GM10266 (cell line): ENCODE data around the gene SCAMP2.

ENCODE experiments used
- DNase-seq: peaks from one replicate; pipeline ENCODE4 v3.0.0; 2012; ENCODE audit errors: extremely low spot score
- TF ChIP-seq, protein P1 (sequence below): IDR thresholded peaks from 2 replicates; pipeline ENCODE4 v1.5.1; 2012; ENCODE audit warnings: mild to moderate bottlenecking, low read depth; ENCODE audit not compliant: control insufficient read depth, insufficient read depth; ENCODE audit errors: missing control alignments

Gene SCAMP2

DNA sequence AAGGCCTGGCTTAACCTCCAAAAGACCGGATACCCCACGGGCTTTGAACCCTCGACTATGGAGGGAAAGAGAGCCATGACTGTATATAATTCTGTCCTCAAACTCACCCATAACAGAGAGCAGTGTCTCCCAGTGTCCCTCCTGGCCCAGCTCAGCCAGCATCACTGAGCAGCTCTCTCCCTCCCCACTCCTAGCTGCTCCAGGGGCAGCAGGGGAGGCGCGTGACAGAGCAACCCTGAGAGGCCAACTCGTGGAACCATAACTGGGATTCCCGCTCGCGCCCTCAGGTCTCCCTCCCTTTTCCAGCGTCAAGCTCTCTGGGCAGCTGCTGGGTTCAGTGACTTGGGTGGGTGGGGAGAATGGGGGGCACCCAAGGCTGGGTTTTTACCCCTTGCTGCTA lies 47.3 kb downstream of the SCAMP2 start:
- DNase-seq: no peak
- TF ChIP-seq, protein P1, sequence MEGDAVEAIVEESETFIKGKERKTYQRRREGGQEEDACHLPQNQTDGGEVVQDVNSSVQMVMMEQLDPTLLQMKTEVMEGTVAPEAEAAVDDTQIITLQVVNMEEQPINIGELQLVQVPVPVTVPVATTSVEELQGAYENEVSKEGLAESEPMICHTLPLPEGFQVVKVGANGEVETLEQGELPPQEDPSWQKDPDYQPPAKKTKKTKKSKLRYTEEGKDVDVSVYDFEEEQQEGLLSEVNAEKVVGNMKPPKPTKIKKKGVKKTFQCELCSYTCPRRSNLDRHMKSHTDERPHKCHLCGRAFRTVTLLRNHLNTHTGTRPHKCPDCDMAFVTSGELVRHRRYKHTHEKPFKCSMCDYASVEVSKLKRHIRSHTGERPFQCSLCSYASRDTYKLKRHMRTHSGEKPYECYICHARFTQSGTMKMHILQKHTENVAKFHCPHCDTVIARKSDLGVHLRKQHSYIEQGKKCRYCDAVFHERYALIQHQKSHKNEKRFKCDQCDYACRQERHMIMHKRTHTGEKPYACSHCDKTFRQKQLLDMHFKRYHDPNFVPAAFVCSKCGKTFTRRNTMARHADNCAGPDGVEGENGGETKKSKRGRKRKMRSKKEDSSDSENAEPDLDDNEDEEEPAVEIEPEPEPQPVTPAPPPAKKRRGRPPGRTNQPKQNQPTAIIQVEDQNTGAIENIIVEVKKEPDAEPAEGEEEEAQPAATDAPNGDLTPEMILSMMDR: no peak

DNA sequence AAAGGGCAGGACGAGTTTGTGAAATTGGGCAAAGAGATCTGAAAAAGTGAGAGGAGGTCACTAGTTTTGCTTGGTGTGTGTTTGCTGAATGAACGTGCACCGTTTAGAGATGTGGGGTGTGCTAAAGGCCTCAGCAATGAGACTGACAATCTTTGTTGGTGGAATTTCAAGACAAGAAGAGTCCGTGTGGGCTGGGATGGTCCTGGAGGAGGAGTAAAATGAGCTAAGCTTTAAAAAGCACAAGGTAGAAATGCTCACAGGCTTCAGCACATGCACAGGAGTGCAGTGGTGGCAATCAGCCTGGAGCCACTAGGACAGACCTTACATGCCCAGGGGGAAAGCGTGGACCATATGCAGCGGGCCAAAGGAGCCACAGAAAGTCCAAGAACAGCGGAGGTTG lies 48.2 kb downstream of the SCAMP2 start:
- DNase-seq: no peak
- TF ChIP-seq, protein P1: no peak

DNA sequence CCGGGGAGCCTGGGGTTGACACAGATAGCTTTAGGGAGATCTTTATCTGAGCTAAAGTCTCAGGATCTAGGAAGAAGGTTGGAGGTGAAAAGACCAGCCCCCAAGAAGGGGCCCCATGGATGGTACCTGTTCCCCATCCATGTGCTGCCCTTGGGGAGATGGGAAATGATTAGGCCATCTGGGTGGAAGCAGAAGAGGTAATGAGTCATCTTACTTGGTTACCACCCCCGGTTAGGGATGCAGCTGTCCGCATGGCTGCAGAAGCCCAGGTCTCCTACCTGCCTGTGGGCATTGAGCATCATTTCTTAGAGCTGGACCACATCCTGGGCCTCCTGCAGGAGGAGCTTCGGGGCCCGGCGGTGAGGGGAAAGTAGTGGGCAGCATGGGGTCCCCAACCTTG lies 49.8 kb downstream of the SCAMP2 start:
- TF ChIP-seq, protein P1: no peak
- no peak for DNase-seq

DNA sequence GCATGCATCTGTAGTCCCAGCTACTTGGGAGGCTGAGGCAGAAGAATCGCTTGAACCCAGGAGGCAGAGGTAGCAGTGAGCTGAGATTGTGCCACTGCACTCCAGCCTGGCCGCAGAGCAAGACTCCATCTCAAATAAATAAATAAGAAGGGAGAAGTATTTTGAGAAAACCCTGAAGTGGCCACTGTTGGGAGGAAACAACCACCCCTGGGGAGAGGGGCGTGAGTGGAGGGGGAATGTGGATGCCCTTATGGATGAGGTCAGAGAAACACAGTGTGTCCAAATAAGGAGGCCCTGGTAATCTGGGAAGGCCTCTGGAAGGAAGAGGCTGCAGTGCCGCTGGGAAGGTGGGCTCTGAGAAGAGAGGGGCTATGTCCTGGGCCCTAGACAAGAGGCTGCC lies 50.9 kb downstream of the SCAMP2 start:
- no peak for DNase-seq
- TF ChIP-seq, protein P1: no peak

DNA sequence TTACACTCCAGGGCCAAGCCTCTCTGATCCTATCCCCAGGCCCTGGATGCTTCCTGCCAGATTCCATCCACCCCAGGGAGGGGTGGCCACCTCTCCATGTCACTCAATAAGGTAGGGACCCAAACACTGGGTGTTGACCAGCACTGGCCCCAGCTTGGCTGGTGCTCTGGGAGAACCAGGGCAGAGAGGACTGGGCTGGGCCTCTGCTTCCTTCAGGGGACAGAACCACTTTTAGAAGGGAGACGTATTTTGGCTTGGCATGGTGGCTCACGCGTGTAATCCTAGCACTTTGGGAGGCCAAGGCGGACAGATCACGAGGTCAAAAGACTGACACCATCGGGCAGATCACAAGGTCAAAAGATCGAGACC lies 51.4 kb downstream of the SCAMP2 start:
- no peak for DNase-seq
- TF ChIP-seq, protein P1: no peak

DNA sequence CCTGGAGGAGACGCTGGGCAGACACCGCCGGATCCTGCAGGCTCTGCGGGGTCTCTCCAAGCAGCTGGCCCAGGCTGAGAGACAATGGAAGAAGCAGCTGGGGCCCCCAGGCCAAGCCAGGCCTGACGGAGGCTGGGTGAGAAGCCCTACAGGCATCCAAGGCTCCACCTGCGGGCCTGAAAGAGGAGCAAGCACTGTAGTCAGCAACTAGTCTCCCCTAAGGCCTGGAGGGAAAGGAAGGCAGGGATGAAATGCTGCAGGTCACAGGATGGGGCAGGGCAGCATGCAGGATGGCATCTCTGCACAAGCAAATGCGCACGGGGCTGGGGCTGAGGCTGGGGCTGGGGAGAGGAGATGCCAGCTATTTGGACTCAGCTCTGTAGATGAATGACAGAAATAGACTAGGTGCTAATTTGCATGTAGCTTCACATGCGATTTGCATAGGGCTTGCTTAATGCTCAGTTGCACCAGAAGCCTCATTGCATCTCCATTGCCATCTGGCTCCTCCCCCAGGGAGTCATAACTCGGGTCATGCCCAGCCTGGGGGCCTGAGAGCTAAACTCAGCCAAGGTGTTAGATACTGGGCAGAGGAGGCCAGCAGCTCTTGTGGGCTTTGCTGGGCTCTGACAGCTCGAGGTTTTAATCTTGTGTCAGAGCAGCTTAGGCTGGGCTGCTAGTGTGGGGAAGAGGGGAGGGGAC lies 51.9 kb downstream of the SCAMP2 start:
- peak; percentile 64 for DNase-seq
- TF ChIP-seq, protein P1: no peak

DNA sequence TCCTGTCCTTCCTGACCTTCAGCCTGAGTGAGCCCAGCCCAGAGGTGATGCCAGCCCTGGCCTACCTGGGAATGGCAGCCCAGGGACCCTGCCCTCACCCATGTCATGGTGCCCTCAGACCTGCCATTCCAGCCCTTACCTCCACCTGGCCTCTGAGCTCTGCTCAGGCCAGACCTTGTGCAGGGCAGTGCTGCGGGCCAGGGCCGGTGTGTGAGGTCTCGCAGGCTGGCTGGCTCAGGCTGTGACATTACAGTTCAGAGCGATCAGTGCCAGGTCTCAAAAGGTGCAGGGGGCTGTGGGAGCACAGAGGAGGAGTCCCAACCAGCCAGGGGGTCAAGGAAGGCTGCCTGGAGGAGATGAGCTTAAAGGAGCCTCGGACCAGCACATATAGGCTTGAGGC lies 53.1 kb downstream of the SCAMP2 start:
- TF ChIP-seq, protein P1: no peak
- DNase-seq: no peak
